Lung microvascular endothelial cell (primary cell): ENCODE results near the gene GCM1. TPM values are rescaled to one million over a fixed set of nuclear protein-coding genes. Genes with fewer than 3 reads are reported as not detected.

Experiments used
- DNase-seq, 2 donors: peaks; one replicate each; pipeline versions ENCODE4 v3.0.0 to v3.0.0-alpha.2; 2010; ENCODE audit warnings: low read depth in 2 of 2
- total RNA-seq: library from RNA; depleted of rRNA; stranded (reverse); fragments of >200 nt; gene quantifications from 2 replicates; pipeline ENCODE4 v1.2.1, GENCODE V29; 2014

The GCM1 gene
- total RNA-seq, 1 donor from 2014 or later = under 0.01 TPM

DNA sequence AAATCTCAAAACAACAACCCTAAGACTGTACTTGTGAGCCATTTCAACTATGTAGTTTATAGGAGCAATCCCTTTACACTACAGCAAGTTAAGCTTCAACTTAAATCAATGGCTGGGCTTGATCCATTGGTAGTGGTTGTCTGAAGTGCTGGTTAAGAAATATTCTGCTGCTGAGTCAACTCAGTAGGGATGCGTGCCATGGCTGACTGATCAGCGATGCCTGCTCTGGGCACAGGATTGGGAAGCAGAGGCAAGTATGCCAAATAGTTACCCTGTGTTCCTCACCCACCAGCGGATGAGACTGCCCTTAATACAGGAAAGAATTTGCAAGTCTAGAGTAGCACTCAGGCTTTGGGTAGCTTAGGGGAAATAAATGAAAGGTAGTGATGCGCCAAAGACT is 41.5 kb downstream of the GCM1 start:
- DNase-seq = no peak

DNA sequence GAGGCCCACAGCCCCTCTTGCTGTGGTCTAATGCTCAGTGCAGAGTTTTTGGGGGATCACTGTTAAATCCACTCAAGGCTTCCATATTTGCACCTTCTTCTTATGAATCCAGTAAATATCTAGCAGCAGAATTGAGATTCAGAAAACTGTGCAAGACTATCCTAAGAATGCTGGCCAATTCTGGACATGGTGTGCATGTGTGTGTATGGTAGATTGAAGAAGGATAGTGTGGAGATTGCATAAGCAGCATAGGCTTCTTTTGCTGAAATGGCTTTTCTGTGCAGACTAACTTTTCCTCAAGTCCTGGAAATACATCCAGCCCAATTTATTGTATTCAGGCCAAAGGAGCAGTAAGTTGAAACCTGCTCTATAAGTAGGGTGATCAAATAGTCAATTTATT is 43.7 kb downstream of the GCM1 start:
- DNase-seq = no peak

DNA sequence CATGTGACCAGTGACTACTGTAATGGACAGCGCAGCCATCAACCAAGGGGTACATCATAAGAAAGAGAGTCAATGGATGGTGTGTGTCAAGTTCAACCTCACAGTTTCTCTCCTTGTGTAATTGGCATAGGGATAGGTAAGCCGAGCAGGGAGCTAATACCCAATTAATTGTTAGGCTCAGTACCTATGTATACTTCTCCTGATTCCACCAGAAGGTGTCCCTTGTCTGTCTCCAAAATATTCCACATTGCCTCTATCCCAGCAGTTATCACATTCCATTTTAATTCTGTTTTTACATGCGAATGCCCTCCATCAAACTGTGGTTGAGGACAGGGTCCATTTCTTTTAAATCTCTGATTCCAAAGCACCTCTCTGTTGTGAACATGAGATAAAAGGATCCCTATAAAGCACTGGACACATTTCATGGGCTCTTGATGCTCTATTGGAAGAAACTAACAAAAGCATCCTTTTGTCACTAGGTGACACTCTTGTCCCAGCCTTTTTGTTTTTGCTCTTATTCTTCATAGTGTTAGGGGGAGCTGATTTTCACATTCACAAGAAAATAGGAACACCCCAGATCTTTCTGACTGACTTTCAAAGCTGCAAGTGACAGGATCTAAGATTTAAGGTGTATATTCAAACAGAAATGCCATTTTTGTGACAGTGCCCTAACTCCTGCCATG is 44.5 kb downstream of the GCM1 start:
- DNase-seq = peak; percentile 2 to 64

DNA sequence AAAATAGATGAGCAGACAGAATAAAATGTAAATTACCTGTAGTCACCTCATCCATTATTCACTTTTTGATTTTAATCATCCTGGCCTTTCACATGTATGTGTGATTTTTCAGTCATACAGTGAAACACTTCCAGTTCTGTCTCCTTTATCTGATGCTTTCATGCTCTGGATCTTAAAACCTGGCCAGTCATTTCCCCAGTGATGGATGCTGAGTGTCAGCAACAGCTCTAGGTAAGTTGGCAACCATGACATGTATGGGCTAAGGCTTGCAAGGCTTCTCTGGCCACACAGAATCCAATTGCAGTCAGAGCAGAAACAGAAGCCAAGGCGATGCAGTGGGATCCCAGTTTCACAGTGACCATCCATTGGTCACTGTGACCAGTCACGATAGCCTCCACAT is 47.6 kb downstream of the GCM1 start:
- no peak for DNase-seq

DNA sequence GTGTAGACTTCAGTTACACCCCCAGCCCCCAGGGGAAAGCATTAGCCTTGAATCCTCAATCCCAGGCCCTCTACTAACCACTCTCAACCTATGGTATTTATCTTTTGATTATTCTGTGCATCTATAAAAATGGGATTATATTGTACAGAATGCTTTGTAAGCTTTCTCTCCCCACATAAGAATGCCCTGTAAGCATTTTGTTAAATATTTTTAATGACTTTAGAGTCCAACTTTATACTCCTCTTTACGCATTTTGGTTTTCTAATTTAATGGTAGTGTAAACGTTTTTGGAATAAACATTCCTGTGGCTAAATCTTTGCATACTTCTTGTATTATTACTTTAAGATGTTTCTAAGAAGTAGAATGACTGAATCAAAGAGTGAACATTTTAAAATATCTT is 48.1 kb downstream of the GCM1 start:
- no peak for DNase-seq

DNA sequence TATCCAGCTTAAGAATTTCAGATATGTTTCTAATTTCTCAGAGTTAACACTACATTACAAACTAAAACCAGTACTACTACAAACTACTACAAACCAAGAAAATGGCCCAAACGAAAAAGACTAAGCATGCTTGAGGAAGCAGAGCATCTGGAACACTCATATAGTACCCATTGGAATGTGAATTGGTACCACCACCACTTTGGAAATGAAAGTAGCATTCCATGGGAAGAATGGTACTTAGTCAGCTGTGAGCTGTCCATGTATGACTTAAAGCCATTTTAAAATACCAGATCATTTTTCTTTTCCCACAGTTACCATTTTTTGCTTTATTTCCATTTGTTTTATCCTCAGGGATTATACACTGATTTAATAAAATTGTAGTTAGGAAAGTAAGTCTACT is 52.9 kb downstream of the GCM1 start:
- DNase-seq = no peak

DNA sequence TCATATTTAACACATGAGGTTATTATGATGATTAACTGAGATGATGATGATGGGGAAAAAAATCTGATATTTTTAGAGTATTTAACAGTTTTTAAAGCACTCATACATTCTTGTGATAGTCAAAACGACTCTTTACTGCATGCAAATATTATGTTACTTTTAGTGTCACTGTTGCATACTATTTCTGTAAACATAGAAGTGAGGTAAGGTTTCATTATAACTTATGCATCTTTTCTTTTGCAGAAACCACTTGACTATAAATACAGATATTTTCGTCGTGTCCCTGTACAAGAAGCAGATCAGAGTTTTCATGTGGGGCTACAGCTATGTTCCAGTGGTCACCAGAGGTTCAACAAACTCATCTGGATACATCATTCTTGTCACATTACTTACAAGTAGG is 53.4 kb downstream of the GCM1 start:
- no peak for DNase-seq

DNA sequence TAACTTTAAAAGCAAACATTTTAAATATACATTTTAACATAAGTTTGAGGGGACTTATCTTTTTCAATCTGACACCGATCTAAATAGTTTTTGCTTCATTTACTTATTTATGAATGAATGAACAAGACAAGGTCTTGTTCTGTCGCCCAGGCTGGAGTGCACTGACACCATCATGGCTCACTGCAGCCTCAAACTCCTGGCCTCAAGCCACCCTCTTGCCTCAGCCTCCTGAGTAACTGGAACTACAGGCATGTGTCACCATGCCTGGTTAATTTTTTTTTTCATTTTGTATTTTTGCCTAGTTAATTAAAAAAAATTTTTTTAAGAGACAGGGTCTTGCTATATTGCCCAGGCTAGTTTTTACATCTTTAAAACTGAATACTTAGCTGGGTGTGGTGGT is 58.1 kb downstream of the GCM1 start:
- no peak for DNase-seq

DNA sequence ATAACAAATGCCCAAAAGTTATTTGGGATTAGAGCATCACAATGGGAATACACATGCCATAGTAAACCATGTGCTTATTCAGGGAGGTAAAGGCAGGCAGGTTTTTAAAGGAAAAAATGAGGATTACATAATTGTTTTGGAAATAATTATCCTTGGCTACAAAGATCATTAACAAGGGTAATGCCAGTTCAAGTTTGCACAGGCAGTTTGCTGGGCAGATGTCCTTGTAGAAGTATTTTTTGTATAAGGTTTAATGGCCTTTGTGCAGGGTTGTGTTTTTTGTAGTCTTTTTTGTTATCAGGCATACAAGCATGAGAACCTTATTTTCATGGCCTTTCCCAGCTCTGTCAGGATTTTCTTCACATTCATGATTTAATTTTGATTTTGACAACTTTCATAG is 58.7 kb downstream of the GCM1 start:
- no peak for DNase-seq

DNA sequence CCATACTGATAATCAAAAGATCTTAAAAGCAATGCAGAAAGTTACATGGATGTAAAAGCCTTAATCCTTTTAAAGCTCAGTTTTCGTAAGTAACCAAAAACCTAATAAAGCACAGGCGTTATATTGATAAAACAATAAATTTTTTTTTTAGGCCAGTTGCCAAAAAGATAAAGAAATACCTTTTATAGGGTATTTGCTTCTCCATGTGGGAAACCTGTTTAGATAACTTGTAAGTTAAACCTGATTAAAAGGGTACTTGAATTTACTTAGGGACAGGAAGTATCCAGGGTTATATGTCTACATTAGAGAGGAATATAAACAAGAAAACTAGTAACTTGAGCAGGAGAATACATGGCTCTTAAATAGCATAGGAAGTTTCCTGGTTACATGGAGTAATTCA is 62.3 kb downstream of the GCM1 start:
- DNase-seq = no peak

DNA sequence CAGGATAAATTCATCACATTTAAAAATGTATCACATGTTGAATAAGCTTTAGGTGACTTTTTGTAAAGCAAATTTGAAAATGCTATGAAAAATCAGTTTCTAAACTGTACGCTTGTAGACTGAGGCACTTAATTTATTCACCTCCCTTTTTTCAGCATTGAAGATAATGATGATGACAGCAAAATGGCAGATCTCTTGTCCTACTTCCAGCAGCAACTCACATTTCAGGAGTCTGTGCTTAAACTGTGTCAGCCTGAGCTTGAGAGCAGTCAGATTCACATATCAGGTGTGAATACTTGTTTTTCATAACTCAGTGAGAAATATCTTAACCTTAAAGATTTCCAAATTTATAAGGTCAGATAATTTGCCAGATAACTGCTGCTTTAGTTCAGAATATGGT is 67.8 kb downstream of the GCM1 start:
- DNase-seq = no peak

Other genes with a start within 250 kb of the GCM1 start
- gene GSTA3, start 239.1 kb downstream of the GCM1 start, total RNA-seq = not detected in 2 replicates
- 9.7 and 14.4 TPM in 2 replicates for gene GSTA4, start 153.6 kb downstream of the GCM1 start, total RNA-seq
- 3.3 and 3.8 TPM in 2 replicates for gene CILK1, start 87.0 kb downstream of the GCM1 start, total RNA-seq
- 19.4 and 25.2 TPM in 2 replicates for gene FBXO9, start 83.4 kb downstream of the GCM1 start, total RNA-seq
- 62.3 and 67.6 TPM in 2 replicates for gene ELOVL5, start 200.1 kb upstream of the GCM1 start, total RNA-seq